NCI-H2081 treated with DMSO at 0.1 percent for 48 hours (cell line): ENCODE measurements around the gene FAM149B1.
"Not testable (repeated sequence)": the region's sequence is repeated elsewhere in the genome, so short reads cannot be mapped to it uniquely, and the experiment has no call there.

Experiments
- DNase-seq: peaks from one replicate; lab custom pipeline; 2025; lab: John Stamatoyannopoulos, UW

The FAM149B1 gene

GRCh38 chr10:73233883-73234282 is 66.0 kb downstream of the FAM149B1 start:
- DNase-seq: no peak

GRCh38 chr10:73234695-73235094 is 66.8 kb downstream of the FAM149B1 start:
- DNase-seq: no peak

DNA sequence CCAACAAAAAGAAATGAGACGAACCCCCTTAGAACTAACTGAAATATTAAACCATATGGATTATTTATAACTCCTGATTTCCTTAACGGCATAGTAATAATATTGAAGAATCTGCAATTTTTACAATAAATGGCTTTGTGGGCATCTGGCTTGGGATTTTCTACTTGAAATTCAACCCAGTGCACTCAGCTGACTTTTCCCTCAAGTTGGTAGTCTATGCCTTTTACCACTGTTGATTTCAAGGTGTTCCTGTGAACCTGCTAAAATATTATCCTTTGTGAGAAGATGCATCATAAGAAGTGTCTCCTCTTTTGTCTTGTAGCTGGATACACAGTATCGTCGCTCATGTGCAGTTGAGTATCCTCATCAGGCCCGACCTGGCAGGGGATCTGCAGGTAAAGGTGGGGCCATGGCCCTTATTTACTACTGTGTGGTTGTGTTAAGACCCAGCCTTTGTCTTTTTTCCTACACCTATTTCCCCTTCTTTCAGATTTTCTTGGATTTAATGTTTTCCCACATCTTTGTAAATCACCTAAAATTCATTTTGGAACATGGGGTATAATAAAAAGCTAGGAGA is 71.2 kb downstream of the FAM149B1 start:
- no peak for DNase-seq

- DNase-seq: no peak
Observed at GRCh38 chr10:73239908-73240307, 72.0 kb downstream of the FAM149B1 start.

GRCh38 chr10:73244866-73245477 is 77.1 kb downstream of the FAM149B1 start:
- DNase-seq: no peak

DNA sequence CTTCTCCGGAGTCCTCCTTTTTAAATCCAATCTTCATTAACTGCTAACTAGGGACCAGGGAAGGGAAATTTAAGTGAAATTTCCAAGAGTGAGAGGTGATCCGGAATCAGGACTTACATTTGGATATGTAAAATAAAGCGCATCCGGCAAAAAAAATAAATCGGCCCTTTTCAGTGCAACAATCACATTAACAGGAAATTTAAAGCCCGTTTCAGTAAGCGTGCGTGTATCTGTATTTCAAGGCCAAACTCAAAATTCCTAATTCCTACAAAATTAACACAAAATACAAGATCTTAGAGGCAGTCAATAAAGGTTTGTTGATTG is 78.4 kb downstream of the FAM149B1 start:
- no peak for DNase-seq

- peak; percentile 52 for DNase-seq
Observed at GRCh38 chr10:73246646-73247508, 79.0 kb downstream of the FAM149B1 start, which contains the start of gene DNAJC9. Gene DNAJC9, minus strand, starts transcription at chr10:73247255. Its CDS starts 66 bp downstream, at chr10:73247189.

DNA sequence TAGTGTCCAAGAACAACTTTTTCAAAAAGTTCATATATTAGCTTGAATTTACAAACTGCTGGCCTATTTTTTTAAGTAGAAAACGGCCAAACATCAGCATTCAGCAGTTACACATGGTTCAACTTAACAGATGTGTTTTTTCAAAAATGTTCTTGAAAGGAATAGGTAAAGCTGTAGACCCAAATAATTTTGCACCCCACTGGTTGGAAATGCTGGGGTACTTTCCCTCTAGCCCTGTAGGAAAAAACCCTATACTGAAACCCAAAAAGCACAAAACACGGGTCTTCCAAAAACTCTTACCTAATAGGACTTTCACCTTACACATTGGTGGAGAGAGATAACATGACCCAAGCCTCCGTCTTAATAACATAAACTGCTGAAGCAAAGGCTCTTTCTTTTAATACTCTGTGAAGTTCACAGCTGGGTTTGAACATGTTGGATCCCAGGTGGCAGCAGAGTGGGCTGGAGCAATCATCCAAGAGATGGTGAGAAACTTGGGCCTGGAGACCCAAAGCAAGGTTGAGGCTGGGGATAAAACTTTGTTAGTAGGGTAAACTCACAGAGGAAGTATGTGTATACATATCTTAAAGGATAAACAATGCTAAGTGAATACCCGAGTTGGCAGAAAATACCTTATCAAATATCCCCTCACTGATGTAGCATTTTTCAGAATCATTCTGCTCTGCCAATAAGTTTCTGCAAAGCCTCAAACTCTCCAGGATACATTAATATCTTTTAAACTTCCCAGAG is 79.8 kb downstream of the FAM149B1 start:
- DNase-seq: no peak

- no peak for DNase-seq
Observed at GRCh38 chr10:73248259-73248724, 80.4 kb downstream of the FAM149B1 start.

GRCh38 chr10:73251683-73252444 is 83.9 kb downstream of the FAM149B1 start:
- no peak for DNase-seq

DNA sequence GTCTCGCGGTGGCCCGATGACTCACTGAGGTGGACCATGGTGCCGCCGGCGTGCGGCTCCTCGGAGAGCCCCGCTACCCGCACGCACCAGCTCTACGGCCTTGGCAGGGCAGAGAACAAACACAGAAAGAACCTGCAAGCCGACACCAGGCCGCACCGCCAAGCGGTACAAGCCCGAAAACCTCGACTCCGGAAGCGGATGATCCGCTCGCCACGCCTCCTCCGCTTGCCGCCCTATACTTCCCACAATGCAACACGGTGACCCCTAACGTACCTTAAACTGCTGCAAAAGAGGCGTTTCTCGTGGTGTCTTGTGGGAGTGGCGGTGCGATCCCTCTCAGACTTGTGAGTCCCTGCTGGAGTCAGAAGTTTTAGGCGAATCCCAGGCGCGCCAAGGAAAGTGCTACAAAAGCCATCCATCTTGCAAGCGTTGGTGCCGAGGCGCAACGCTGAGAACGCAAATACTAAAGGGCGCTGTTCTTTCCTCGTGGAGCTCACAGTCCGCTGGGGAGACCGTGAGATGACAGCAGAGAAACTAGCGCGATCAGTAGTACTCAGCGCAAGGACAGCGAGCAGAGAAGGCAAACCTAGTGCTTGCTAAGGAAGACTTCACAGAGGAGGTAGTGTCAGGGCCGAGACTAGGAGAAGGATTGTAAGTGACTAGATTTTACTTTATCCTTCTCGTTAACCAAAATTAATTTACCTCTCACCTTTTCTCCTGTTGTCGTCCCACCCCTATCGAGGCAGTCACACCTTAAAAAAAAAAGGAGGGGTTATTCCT is 84.7 kb downstream of the FAM149B1 start, which contains the start of gene MRPS16:
TSS of gene MRPS16 (minus strand) at position 200 of the 780 bp plus-strand sequence. CDS start at position 38, 162 bp downstream.
- DNase-seq: peak; percentile 68

GRCh38 chr10:73253225-73253555 is 85.3 kb downstream of the FAM149B1 start:
- DNase-seq: no peak

DNA sequence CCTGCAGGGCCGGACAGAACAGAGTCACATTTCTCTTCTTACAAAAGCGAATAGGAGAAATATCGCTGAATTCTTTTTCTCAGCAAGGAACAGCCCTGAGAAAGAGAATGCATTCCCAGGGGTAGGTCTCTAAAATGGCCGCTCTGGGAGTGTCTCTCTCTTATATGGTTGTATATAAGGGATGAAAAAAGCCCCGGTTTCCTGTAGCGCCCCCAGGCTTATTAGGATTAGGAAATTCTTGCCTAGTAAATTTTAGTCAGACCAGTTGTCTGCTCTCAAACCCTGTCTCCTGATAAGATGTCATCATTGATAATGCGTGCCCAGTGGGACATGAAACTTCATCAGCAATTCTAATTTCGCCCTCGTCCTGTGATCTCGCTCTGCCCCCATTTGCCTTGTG is 90.7 kb downstream of the FAM149B1 start:
- DNase-seq: not testable (repeated sequence)

GRCh38 chr10:73261362-73261995 is 93.6 kb downstream of the FAM149B1 start:
- no peak for DNase-seq

- DNase-seq: no peak
Observed at GRCh38 chr10:73262105-73262730, 94.3 kb downstream of the FAM149B1 start.

DNA sequence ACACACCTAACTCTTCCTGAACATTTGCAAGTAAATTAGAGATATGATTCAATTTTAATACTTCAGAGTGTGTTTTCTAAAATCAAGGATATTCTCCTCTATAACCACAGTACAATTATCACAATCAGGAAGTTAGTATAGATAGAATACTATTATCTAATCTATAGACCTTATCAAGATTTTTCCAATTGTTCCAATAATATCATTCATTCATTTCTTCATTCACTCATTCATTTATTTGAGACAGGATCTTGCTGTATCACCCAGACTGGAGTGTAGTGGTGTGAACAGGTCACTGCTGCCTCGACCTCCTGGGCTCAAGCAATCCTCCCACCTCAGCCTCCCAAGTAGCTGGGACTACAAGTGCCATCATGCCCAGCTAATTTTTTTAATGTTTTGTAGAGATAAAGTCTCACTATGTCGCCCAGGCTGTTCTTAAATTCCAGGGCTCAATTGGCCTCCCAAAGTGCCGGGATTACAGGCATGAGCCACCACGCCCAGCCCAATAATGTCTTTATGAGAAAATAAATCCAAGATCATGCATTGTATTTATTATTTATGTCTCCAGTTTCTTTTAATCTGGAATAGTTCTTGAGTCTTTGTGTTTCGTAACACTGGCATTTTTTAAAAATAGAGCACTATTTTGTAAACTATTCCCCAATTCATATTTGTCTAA is 95.1 kb downstream of the FAM149B1 start:
- DNase-seq: no peak

DNA sequence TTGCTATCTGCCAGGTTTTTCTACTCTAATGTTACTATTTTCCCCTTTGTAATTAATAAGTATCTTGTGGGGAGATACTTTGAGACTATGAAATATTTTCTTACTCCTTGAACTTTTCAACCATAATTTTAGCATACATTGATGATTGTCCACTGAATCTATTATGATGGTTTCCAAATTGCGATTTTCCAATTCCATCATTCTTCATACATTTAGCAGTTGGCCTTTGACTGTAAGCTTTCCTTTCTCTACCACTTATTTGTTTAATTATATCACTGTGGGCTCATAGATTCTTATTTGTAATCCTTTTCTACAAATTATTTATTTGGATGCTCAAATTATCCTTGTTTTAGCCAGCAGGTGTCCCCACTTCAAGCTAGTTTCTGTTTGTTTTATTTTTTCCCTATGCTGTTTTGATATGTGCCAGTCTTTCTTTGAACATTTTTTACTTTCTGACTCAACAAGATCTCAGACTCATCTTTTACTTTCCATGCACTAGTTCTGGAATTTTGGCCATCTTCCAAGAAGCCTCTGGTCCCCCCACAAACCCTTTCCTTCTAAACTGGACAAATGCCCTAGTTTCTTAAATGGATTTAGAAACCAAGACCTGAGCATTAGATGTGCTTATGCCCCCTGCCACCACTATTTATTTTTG is 95.9 kb downstream of the FAM149B1 start:
- DNase-seq: no peak

DNA sequence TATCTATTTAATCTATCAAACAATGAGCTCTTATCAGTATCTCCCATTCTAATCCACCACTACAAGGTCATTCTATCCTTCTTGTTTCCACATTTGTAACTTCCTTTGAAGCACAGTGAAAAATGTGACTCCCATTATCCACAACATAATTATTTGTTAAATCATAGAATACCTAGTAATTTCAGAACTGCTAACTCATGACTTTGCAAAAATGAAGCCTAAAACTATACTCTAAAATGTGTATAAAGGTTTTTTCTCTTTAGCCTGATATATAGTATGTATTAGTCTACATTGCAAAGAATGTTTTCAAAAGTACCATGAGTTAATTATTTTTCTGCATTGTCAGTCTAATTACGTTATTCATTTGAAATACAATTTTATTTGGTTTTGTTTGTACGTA is 96.5 kb downstream of the FAM149B1 start:
- DNase-seq: no peak

DNA sequence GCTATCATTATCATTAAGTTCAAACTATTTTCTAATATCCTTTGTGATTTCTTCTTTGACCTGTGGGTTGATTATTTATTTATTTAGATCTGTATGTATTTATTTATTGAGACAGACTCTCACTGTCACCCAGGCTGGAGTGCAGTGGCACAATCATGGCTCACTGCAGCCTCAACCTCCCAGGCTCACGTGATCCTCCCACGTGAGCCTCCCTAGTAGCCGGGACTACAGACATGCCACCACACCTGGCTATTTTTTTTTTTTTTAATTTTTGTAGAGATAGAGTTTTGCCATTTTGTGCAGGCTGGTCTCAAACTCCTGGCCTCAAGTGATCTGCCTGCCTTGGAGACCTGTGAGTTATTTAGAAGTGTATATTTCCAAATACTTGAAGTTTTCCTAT is 113.2 kb downstream of the FAM149B1 start:
- no peak for DNase-seq
